SHP77 treated with DMSO at 0.1 percent for 48 hours (cell line): Measurements from ENCODE around the gene TAB3.
"Not testable (repeated sequence)": the region's sequence is repeated elsewhere in the genome, so short reads cannot be mapped to it uniquely, and the experiment has no call there.

Experiments used
- DNase-seq: peaks from one replicate; lab custom pipeline; 2025; lab: John Stamatoyannopoulos, UW

TAB3 gene

DNA sequence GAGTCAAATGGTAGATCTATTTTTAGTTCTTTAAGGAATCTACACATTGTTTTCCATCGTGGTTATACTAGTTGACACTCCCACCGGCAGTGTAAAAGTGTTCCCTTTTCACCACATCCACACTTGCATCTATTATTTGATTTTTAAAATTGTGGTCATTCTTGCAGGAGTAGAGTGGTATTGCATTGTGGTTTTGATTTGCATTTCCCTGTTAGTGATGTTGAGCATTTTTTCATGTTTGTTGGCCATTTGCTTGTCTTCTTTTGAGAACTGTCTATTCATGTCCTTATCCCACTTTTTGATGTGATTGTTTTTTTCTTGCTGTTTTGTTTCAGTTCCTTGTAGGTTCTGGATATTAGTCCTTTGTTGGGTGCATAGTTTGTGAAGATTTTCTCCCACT lies 70.0 kb downstream of the TAB3 start:
- DNase-seq, result no peak

DNA sequence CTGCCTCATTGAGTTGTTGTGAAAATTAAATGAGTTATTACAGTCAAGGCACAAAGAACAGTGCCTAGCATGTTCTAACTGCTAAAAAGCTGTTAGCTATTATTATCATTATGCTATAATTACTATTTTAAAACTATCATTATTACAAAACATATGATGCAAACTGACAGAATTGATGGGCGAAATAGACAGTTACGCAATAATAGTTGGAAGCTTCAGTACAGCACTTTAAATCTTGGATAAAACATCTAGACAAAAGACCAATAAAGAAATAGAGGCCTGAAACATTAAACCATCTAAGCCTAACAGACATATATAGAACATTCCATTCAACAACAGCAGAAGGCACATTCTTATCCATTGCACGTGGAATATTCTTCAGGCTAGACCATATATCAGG lies 73.0 kb downstream of the TAB3 start:
- no peak for DNase-seq

DNA sequence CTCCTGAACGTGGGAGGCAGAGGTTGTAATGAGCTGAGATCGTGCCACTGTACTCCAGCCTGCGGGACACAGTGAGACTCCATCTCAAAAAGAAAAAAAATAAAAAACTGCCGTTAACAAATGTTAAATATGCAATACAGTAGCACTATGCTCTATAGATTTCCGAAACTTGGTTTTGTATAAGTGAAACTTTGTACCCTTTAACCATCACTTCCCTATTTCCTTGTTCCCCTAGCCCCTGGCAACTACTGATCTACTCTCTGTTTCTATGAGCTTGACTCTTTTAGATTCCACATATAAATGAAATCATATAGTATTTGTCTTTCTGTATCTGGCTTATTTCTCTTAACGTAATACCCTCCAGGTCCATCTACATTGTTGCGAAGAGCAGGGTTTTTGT lies 74.1 kb downstream of the TAB3 start:
- DNase-seq, result no peak

DNA sequence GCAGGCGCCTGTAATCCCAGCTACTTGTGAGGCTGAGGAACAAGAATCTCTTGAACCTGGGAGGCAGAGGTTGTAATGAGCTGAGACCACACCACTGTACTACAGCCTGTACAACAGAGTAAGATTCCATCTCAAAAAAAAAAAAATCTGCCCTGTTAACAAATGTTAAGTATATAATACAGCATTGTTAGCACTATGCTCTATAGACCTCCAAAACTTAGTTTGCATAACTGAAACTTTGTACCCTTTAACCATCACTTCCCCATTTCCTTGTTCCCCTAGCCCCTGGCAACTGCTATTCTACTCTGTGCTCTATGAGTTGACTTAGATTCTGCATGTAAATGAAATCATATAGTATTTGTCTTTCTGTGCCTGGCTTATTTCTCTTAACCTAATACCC lies 76.7 kb downstream of the TAB3 start:
- DNase-seq, result no peak

DNA sequence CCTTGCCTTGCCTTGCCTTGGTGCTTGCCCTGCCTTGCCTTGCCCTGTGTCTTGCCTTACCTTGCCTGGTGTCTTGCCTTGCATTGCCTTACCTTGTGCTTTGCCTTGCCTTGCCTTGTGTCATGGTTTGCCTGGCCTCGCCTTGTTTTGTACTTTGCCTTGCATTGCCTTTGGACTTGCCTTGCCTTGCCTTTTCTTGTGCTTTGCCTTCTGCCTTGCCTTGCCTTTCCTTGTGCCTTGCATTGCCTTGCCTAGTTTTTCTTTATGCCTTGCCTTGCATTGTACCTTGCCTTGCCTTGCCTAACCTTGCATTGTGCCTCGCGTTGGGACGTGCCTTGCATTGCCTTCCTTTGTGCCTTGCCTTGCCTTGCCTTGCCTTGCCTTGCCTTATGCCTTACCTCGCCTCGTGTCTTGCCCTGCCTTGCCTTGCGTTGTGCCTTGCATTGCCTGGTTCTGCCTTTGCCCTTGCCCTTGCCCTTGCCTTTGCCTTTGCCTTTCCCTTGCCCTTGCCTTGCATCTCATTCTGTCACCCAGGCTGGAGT lies 82.8 kb downstream of the TAB3 start:
- no peak for DNase-seq

DNA sequence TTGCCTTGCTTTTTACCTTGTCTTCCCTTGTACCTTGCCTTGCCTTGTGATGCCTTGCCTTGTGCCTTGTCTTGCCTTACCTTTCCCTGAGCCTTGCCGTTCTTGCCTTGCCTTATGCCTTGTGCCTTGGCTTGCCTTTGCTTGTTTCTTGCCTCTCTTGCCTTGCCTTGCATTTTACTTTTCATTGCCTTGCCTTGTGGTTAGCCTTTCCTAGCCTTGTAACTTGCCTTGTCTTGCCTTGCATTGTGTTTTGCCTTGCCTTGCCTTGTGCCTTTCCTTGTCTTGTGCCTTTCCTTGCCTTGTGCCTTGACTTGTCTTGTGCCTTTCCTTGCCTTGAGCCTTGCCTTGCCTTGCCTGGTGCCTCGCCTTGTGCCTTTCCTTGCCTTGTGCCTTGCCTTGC lies 84.6 kb downstream of the TAB3 start:
- no peak for DNase-seq

DNA sequence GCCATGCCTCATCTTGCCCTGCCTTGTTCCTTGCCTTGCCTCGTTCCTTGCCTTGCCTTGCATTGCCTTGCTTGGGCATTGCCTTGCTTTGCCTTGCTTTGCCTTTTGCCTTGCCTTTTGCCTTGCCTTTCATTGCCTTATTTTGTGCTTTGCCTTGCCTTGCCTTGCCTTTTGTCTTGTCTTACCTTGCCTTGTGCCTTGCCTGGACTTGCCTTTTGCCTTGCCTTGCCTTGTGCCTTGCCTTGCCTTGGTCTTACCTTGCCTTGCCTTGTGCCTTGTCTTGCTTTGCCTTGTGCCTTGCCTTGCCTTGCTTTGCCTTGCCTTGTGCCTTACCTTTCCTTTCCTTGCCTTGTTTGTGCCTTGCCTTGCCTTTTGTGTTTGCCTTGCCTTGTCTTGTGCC lies 88.2 kb downstream of the TAB3 start:
- no peak for DNase-seq

DNA sequence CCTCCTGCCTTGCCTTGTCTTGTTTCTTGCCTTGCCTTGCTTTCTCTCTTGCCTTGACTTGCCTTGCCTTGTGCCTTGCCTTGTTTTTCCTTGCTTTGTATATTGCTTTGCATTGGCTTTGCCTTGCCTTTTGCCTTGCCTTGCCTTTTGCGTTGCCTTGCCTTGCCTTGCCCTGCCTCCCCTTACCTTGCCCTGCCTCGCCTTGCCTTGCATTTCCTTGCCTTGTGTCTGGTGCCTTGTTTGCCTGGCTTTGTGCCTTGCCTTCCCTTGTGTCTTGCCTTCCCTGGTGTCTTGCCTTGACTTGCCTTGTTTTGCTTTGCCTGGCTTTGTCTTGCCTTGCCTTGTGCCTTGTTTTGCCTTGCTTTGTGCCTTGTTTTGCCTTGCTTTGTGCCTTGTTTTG lies 89.7 kb downstream of the TAB3 start:
- DNase-seq, result no peak

DNA sequence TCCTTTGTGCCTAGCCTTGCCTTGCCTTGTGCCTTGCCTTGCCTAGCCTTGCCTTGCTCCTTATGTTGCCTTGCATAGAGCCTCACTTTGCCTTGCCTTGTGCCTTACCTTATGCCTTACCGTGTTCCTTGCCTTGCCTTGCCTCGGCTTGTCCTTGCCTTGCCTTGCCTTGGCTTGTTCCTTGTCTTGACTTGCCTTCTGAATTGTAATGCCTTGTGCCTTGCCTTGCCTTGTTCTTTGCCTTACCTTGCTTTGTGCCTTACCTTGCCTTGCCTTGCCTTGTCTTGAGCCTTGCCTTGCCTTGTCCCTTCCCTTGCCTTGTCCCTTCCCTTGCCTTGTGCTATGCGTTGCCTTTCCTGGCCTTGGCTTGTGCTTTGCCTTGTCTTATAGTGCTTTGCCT lies 90.2 kb downstream of the TAB3 start:
- DNase-seq, result no peak

DNA sequence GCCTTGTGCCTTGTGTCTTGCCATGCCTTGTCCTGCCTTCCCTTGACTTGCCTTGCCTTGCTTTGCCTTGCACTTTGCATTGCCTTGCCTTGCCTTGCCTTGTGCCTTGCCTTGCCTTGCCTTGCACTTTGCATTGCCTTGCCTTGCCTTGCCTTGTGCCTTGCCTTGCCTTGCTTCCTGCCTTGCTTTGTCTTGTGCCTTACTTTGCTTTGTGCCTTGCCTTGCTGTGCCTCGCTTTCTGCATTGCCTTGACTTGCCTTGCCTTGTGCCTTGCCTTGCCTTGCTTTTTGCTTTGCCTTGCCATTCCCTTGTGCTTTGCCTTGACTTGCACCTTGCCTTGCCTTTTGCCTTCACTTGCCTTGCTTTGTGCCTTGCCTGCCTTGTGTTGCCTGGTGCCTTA lies 91.8 kb downstream of the TAB3 start:
- not testable (repeated sequence) for DNase-seq

DNA sequence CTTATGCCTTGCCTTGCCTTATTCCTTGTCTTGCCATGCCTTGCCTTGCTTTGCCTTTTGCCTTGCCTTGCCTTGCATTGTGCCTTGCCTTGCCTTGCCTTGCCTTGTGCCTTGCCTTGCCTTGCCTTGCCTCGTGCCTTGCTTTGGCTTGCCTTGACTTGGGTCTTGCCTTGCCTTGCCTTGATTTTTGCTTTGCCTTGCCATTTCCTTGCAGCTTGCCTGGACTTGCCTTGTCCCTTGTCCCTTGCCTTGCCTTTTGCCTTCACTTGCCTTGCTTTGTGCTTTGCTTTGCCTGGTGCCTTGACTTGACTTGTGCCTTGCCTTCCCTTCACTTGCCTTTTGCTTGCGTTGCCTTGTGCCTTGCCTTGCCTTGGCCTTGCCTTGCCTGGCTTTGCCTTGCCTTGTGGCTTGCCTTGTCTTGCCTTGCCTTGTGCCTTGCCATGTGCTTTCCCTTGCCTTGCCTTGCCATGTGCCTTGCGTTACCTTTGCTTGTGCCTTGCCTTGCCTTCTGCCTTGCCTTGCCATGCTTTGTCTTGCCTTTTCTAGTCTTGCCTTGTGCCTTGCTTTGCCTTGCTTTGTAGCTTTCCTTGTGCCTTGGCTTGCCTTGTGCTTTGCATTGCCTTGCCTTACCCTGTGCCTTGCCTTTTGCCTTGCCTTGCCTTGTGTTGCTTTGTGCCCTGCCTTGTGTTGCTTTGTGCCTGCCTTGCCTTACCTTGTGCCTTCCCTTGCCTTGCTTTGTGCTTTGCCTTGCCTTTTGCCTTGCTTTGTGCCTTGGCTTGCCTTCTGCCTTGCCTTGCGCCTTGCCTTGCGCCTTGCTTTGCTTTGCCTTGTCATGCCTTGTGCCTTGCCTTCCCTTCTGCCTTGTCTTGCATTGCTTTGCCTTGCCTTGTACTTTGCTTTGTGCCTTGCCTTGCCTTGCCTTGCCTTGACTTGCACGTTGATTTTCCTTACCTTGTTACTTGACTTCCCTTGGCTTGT lies 92.8 kb downstream of the TAB3 start:
- no peak for DNase-seq

DNA sequence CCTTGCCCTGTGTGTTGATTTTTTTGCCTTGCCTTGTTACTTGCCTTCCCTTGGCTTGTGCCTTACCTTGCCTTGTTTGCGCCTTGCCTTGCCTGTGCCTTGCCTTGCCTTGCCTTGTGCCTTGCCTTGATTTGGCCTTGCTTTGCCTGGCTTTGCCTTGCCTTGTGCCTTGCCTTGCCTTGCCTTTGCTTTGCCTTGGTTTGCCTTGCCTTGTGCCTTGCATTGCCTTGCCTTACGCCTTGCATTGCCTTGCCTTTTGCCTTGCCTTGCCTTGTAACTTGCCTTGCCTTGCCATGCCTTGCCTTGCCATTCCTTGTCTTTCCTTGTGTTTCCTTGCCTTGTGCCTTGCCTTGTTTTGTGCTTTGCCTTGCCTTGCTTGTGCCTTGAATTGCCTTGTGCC lies 94.6 kb downstream of the TAB3 start:
- DNase-seq, result no peak

DNA sequence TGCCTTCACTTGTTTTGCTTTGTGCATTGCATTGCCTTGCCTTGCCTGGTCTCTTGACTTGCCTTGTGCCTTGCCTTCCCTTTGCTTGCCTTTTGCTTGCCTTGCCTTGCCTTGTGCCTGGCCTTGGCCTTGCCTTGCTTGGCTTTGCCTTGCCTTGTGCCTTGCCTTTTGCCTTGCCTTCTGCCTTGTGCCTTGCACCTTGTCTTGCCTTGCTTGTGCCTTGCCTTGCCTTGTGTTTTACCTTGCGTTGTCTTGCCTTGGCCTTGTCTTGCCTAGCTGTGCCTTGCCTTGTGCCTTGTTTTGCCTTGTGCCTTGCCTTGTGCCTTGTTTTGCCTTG lies 95.3 kb downstream of the TAB3 start:
- no peak for DNase-seq

DNA sequence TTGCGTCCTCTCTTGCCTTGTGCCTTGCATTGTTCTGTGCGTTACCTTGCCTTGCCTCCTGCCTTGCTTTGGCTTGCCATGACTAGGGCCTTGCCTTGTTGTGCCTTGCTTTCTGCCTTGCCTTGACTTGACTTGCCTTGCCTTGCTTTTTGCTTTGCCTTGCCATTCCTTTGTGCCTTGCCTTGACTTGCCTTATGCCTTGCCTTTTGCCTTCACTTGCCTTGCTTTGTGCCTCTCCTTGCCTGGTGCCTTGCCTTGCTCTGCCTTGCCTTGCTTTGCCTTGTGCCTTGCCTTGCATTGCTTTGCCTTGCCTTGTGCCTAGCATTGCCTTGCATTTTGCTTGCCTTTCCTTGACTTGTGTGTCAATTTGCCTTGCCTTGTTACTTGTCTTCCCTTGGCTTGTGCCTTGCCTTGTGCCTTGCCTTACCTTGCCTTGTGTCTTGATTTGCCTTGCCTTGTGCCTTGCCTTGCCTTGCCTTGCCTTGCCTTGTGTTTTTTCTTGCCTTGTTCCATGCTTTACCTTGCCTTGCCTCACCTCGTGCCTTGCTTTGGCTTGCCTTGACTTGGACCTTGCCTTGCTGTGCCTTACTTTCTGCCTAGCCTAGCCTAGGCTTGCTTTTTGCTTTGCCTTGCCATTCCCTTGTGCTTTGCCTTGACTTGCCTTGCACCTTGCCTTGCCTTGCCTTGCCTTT lies 95.8 kb downstream of the TAB3 start:
- DNase-seq, result no peak

DNA sequence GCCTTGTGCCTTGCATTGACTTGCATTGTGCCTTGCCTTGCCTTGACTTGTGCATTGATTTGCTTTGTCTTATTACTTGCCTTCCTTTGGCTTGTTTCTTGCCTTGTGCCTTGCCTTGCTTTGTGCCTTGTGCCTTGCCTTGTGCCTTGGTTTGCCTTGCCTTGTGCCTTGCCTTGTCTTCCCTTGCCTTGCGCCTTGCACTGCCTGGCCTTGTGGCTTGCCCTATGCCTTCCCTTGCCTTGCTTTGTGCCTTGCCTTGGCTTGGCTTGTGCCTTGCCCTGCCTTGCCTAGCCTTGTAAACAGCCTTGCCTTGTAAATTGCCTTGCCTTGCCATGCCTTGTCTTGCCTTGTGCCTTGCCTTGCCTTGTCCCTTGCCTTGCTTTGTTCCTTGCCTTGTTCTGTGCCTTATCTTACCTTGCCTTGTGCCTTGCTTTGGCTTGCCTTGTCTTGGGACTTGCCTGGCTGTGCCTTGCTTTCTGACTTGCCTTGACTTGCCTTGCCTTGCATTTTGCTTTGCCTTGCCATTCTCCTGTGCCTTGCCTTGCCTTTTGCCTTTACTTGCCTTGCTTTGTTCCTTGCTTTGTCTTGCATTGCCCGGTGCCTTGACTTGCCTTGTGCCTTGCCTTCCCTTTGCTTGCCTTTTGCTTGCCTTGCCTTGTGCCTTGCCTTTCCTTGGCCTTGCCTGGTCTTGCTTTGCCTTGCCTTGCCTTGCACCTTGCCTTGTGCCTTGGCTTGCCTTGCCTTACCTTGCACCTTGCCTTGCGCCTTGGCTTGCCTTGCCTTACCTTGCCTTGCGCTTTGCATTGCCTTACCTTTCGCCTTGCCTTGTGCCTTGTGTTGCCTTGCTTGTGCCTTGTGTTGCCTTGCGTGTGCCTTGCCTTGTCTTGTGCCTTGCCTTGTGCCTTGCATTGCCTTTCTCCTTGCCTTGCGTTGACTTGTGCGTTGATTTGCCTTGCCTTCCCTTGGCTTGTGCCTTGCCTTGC lies 97.5 kb downstream of the TAB3 start:
- no peak for DNase-seq

DNA sequence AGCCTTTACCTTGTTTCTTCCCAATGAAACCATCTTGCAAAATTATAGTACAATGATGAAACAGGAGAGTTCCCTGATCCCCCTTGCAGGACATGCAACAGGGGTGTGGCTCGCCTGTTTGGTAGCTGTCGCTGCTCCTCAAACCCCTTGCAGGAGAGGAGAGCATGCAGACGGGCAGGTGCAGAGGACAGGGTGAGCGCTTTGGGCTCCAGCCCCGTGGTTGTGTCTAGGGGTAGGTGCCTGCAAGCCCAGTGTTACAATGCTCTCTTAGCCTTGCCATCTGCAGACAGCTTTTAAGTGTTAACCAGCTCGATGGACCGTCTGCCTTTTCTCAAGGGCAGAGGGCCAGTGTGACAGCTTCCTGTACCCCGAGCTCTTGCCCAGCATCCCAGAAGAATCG lies 102.0 kb downstream of the TAB3 start:
- no peak for DNase-seq

DNA sequence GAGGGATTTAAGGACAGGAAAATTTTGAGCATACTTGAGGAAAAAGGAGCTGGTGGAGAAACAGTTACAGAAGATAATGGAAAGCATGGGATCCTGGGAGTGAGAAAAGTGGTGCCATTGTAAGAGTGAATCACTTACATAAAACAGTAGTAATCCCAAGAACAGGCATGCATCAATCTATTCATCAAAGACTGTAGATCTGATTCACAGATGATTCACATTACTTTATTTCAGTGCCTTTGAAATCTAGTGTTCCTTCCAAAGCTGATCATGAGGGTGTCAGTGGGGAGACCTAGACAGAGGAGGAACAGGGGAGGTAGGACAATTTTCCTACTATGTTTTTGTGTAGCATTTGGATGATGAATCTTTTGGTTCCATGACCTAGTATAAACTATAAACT lies 102.7 kb downstream of the TAB3 start:
- no peak for DNase-seq

DNA sequence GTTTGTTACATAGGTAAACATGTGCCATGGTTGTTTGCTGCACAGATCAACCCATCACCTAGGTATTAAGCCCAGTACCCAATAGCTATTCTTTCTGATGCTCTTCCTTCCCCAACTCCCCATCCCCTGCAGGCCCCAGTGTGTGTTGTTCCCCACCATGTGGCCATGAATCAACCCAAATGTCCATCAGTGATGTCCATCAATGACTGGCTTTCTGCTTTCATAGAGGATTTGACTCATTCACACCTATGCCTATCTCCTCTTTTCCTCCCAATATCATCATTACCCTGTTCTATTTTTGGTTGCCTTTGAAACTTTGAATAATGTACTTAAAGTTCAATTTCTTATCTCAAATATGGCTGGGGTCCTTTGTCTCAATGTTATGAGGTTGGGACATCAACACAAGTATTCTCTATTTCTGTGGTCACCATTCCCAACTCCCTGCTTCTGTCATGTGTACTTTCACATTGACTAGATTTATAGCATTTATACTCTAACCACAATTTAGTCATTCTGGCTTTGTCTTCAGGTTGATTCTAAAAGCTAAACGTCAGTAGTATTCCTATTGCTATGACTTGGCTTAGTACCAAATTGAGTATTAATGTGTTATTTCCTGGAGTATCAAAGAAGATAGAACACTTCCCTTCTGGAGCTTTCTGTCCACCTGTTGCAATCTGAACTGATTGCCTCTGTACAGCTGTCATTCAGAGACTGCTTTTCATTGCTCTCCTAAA lies 107.2 kb downstream of the TAB3 start:
- no peak for DNase-seq

DNA sequence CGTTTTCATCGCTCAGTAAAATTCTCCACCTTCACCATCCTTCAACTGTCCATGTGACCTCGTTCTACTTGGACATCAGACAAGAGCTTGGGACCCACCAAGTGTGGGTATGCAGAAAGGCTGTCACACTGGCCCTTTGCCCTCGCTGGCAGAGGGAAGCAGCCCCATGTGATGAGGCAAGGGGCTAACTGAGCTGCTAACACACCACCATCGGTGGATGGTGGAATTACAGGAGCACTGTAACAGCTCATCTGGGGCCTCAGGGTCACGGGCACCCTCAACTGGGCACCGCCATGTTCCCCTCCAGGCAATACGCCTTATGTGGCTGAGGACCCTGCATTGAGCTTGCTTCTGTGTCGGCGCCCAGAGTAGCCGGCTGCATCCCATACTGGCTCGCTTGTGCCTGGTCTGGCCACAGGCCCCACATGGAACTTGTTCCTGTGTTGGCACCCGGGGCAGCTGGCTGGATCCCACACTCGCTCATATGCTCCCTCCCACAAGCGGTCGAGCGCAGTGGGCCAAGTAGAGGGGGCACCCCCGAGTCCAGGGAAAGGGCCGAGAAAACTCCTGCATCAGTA lies 109.5 kb downstream of the TAB3 start:
- no peak for DNase-seq

DNA sequence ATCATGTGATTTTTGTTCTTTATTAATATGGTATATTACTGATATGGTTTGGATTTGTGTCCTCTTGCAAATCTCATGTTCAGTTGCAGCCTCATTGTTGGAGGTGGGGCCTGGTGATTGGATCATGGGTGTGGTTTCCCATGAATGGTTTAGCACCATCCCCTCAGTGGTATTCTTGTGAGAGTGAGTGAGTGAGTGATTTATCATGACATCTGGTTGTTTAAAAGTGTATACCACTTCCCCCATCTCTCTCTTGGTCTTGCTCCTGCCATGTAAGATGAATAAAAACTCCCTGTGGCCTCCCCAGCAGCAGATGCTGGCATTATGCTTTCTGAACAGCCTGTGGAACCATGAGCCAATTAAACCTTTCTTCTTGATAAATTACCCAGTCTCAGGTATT lies 111.5 kb downstream of the TAB3 start:
- DNase-seq, result no peak
